ENCODE data around the gene AASS. TPM values are rescaled to one million over a fixed set of nuclear protein-coding genes. Genes with fewer than 3 reads are reported as not detected.

The AASS gene
- total RNA-seq, 1 experiment from 2014 or later: 3.8 TPM

DNA sequence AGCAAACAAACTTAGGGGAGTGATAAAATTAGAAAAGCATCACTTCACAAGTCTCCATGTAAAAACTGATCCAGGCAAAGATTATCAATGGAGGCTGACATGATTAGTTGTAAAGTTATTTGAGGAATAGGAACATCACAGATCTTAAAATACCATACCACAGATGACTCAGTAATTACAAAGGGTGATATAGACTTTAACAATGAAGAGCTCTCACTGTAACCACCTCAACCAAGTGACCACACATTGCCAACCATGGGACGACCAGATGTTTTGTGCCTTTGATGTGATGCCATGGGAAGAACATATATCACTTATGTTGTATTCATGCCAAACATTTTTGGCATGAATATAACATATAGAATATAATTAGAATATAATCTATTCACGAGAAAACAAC lies 11.7 kb downstream of the AASS start:
- DNase-seq (ENCODE audit: extremely low read depth, low read depth): no peak

DNA sequence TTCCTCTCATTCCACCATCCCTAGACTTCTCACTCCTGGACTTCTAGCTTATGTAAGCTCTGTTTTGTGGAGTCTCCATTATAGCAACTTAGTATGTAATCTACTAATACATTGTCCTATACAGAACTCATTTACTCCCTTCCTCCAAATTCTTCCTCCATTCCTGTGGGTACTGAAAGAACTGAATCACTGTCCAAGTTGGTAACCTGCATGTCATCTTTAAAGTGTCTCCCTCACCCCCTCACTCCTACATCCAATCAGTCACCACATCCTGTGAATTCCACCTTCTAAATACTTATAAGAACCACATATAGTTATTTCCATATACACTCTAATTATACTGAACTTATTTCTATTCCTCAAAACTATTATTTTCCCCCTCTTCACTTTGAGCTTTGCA lies 20.3 kb downstream of the AASS start:
- no peak for DNase-seq (ENCODE audit: extremely low read depth, low read depth)

DNA sequence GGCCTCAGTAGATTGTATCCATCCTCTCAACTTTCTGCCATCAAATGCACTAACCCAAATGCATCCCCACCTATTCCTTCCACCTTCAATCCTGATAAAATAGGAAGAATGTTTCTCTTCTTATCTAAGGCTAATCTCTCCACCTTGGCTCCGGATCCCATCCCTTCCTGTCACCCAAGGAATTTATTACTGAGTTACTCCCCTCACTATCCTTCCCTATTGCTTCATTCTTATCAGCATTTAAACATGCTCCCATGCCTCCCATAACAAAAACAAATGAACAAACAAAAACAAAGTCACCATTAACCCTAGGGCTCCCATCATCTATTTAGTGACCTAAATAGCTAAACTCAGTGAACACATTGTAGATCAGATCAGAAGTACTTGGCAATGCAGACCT lies 25.3 kb downstream of the AASS start:
- DNase-seq (ENCODE audit: extremely low read depth, low read depth): no peak

DNA sequence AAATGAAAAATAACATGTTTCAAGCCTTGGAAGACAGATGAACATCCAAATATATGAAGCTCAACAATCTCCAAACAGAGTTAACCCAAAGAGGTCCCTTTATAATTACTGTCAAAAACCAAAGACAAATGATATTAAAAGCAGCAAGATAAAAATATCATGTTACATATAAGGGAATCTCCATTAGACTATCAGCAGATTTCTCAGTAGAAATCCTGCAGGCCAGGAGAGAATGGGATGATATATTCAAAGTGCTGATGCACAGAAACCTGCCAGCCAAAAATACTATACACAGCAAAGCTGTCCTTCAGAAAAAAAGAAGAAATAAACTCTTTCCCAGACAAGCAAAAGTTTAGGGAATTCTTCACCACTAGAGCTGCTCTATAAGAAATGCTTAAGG lies 41.0 kb downstream of the AASS start:
- no peak for DNase-seq (ENCODE audit: extremely low read depth, low read depth)

DNA sequence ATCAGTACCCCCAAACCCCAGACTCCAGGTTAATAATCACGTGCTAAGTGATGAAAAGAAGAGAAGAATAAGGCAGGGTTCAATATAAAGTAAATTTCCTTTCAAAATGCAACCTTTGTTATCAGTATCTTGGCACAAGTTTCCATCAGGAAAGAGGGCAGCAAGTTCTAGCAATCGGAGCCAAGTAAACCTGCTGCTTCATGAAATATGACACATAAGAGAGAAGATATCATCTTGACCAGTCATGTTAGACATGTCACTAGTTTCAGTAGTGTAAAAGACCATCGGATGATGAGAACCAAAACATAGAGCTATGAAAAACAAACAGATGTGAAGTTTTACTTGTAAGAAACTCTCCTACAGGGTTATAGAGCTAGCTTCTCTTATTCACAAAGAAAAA lies 44.0 kb downstream of the AASS start:
- no peak for DNase-seq (ENCODE audit: extremely low read depth, low read depth)

DNA sequence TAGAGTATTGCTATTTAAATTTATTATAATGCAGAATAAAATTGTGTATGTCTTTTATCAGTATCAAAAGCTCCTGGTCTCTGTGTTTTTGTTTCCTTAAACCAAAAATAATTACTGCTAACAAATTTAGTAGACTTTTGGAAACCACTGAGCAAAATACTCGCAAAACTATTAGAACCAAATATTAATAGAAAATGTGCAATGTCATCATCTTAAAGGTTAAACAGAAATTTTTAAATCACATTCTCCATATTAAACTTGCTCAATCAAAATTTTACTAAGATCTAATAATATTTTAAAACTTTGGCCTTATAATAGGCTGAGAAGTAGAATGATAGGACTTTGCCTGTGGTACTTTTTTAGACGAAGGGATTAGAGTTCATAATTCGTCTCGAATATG lies 48.4 kb downstream of the AASS start:
- no peak for DNase-seq (ENCODE audit: extremely low read depth, low read depth)

DNA sequence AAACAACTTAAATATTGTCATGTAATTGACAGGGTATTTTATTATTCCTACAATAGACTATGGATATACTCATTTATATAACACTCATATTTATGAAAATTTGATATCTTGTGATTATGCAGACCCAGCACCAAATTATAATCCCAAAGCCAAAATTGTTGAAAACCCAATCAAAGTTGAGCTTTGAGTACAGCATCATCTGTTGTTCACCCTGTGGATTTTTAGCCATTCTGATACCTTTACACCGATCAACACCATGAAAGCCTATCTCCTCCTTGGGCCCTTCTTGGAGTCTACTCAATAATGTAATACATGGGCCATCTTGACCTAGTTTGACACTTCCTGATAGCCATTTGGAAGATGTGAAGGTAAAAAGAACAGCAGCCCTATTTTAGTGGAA lies 49.5 kb downstream of the AASS start:
- no peak for DNase-seq (ENCODE audit: extremely low read depth, low read depth)

DNA sequence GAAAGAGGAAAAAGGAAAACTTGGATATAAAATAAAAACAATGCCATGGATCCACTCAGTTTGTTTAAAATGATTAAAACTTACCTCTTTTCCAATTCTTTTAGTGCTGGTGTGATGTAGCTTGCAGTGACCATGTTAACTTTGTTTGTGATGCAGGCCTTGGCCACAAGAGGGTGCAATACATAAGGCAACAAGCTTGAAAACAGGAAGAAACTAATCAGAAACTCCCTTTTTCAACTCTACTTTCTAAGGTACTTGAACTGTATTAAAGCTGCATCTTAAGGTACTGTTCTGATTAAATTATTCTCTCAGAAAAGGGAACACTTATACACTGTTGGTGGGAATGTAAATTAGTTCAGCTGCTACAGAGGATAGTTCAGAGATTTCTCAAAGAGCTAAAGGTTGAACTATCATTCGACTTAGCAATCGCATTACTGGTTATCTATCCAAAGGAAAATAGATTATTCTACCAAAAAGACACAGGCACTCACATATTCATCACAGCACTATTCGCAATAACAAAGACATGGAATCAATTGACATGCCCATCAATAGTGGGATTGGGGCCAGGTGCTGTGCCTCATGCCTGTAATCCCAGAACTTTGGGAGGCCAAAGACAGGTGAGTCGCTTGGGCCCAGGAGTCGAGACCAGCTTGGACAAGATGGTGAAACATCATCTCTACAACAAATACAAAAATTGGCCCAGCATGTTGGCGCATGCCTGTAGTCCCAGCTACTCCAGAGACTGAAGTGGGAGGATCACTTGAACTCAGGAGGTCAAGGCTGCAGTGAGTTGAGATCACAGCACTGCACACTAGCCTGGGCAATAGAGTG lies 50.9 kb downstream of the AASS start:
- DNase-seq (ENCODE audit: extremely low read depth, low read depth): peak; percentile 59

DNA sequence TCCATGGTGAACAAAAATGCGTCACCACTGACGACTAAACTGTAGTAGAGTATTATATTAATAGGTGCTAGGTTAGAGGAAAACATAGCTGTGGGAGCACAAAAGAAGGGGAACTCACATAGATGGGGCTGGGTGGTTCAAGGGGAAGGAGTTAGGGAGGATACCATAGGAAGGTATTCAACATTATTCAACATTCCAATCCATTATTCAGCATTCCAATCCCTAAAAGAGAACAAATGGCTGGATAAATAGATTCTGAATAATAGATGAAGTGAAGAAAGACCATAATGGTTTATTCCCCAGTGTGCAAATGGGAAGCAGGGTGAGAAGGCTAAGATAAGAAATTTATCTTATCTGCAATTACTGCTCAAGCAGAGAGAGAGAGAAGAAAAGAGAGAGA lies 61.4 kb downstream of the AASS start:
- no peak for DNase-seq (ENCODE audit: extremely low read depth, low read depth)

DNA sequence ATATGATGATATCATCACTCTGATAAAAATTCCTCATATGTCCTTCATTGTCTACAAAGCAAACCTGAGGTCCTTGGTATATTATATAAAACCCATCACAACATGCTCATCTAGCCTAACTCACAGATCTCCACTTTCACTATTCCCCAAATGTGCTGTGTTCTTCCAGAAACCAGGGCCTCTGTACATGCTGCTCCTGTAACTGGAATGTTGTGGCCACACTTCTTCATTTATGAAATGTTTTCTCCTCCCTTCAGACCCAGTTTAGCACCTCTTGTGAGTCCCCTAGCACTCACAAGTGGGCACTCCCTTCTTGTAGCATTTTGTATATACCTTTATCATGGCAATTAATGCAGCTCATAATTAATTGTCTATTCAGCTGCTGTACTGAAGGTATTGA lies 61.9 kb downstream of the AASS start:
- DNase-seq (ENCODE audit: extremely low read depth, low read depth): no peak

DNA sequence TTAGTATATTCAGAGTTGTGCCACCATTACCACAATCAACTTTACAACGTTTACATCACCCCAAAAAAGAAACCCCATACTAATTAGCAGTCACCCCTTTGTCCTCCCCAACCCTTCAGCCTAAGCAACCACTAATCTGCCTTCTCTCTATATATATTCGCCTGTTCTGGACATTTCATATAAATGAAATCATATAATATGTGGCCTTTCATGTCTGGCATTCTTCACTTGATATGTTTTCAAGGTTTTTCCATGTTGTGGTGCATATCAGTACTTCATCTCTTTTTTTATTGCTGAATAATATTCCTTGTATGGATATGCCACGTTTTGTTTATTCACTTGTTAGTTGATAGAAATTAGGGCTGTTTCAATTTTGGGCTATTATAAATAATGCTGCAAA lies 70.4 kb downstream of the AASS start:
- no peak for DNase-seq (ENCODE audit: extremely low read depth, low read depth)

DNA sequence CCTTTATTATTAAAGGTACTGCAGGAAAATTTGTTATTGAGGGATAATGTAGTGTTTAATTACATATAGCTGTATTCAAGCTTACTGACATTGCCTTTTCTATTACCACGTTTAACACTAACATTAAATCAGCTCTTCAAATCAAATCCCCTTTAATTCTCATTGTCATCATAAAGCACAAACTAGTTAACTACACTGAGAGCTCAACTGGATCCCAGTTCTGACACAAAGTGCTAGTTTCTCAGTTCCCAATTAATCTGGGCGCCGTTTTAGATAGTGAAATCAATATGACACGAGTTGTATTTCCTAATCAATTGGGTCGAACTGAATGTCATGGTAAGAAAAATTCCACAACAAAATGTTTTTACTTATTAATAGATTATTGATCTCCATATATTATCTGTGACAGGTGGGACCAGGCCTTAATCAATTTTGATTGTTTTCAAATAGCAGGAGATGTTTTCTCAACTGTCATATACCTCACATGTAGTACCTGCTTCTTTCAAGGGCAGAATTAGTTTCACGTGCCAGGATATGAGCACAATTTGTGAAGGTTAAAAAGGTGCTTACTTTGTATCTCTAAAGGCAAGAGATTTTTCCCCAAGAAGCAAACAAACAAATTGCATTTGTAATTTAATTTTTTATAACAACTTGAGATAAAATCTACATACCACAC lies 71.0 kb downstream of the AASS start:
- no peak for DNase-seq (ENCODE audit: extremely low read depth, low read depth)

DNA sequence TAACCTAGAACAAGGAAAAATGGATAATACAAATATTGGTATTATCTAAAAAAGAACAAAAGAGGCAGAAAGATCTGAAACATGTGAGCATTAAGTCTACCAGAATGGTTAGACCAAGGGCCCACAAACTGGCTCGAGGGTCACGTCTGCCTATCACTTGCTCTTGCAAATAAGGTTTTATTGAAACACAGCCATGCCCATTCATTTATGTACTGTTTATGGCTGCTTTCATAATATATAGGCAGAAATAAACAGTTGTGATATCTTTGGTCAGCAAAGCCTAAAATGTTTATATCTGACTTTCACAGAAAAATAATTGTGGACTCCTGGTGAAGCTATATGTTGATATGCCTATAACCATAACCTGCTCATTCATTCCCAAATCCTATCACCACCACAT lies 71.8 kb downstream of the AASS start:
- no peak for DNase-seq (ENCODE audit: extremely low read depth, low read depth)

DNA sequence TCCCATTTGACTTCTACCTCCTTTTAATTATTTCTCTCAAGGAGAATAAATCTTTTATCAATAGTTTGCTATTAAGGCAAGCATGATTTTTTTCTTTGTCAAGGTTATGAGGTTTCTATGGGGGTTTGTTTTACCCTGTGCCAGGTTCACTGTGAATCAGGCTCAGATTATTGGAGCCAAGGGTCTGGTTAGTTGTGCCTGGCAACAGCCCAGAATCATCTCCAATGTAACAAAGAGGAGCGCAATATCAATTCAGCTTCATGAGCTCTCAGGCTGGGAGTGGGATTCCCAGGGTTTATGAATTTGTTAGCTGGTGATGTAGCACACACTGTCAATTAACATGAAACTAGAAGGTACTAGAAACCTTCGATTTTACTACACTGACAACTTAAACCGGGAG lies 73.2 kb downstream of the AASS start:
- no peak for DNase-seq (ENCODE audit: extremely low read depth, low read depth)

DNA sequence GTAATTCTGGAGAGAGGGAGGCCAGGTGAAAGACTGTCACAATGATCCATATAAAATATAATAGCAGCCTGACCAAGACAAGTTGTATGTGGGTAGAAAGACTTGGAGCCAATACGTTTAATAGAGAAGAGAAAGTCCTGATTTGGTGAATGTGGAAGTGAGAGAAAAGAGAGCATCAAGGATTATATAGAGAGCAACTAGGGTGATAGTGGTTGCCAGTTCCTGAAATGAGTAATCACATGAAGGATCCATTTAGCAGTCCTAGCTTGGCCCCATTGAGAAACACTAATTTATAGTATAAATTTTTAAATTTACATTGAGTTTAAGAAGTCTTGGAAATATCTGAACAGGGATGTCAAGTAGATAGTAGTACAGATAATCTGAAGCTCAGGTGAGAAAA lies 74.0 kb downstream of the AASS start:
- DNase-seq (ENCODE audit: extremely low read depth, low read depth): no peak

DNA sequence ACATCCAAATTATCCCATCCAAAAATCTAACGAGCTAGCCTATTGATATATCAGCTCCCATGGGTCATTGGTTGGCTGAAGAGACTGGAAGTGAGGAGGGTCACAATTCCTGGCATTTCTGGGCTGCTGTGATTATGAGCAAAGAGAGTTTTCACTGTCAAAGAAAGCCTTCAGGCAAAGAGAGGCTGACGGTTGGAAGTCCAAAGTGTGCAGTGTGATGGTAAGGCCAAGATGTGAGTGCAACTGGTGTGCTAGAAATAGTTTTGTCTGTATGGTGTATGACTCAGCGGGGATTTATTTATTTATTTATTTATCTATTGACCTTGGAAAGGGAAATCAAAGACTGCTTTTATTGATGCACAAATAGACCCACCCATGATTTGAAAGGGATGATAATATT lies 75.0 kb downstream of the AASS start:
- DNase-seq (ENCODE audit: extremely low read depth, low read depth): no peak

DNA sequence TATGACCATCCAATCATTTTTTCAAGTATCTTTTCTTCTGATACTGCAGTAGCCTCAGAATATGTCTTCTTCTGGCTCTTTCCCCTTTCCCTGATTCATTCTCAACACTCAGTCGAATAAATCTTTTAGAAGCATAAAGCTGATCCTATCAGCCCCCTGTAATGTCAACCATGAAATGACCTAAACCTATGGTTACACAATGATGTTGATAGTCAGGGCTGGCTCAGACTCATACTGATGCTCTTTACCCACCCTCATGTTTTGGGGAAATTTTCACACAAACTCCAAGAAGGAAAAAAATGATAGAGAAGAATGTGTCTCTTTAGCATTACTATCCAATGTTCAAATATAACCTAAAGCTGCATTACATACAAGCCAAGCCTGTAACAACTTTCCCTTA lies 76.0 kb downstream of the AASS start:
- DNase-seq (ENCODE audit: extremely low read depth, low read depth): no peak

DNA sequence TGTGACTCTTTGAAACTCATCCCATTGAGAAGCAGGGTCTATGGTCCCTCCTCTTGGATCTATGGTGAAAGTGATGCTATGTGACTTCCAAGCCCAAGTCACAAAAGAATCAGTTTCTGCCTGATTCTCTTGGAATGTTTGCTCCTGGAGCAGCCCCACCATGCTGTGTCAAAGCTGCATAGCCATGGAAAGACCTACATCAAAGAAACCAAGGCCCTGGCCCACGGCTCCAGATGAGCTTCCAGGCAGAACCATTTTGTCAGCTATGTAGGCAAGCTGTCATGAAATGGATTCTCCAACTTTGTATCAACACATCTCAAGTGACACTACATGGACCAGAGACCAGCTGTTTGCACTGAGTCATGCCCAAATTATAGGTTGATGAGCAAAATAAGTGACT lies 77.0 kb downstream of the AASS start:
- DNase-seq (ENCODE audit: extremely low read depth, low read depth): no peak

DNA sequence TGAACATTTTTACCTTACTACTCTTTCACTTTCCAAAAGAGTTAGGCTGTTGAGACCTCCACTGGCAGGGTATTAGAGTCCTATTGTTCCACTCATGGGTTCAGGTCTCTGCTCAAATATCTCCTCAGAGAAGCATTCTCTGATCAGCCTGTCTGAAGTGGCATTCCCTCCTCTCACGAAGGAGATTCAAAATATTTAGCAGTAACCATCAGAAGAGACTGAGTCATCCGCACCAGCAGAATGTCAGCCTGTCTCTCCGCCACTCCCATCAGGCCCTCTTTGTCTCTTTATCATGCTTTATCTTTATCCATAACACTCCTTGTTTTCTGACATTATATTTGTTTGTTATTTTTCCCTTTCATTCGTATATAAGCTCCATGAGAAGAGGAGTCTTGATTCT lies 79.1 kb downstream of the AASS start:
- DNase-seq (ENCODE audit: extremely low read depth, low read depth): no peak

DNA sequence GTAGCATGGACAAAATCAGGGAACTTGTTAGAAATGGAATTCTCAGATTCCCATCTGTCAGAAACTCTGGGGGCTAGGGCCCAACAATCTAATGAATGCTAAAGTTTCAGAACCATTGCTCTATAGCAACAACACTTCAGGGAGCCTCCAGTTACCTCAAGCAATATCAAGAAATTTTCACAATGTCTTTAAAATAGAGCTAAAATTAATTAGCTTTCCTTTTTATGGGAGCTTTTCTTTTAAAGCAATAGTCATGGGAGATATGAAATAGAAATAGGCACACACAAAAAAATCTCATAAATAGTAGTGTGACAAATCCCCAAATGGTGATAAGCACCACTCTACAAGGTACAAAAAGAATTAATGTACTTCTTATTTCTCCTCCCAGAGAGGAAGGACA lies 80.9 kb downstream of the AASS start:
- no peak for DNase-seq (ENCODE audit: extremely low read depth, low read depth)

DNA sequence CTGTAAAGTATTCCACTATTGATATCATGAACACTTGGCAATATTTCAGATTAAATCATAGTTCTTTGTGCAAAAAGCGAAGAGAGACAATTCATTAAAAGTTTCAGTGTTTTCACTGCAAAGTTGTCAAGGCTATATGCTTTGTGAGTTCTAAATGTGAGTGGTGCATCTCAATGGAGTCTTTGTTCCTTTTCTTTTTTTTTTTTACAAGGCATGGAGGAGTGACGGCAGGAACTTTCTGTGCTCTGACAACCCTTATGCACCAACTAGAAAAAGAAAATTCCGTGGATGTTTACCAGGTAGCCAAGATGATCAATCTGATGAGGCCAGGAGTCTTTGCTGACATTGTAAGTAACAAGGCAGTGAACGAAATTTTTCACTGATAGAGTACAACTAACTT lies 84.5 kb downstream of the AASS start:
- DNase-seq (ENCODE audit: extremely low read depth, low read depth): no peak

DNA sequence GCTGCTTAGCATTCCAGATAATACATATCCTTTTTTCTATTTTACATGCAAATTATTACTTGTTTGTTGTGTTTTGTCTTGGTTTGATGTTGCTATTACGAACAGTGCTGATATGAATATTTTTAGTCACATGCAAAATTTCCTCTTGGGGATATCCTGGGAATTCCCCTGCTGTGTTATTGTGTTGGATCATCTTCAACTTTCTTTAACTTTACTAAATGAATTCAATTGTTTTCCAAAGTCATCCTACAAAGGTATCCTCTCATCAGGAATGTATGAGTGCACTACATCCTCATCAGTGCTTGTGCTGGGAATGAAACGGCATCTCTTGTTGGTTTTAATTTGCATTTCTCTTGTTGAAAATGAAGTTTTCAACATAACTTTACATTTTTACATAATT lies 87.1 kb downstream of the AASS start:
- DNase-seq (ENCODE audit: extremely low read depth, low read depth): no peak

DNA sequence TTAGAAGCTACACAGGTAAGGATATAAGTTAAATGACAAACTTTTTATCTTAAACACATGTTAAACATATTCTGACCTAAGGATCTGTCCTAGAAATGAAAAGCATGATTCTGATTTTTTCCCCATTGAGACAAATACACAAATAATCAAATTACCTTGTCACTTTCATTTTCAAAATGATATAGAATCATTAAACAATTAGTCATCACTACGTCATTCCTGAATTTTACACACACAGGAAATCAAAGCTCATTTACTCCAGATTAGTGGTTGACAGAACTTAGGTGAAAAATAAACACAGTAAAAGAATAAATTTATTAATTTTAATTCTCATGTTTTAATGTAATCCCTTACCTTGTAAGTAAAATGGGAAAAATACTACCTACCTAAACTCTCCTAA lies 89.0 kb downstream of the AASS start:
- DNase-seq (ENCODE audit: extremely low read depth, low read depth): no peak
